ENCODE data around the gene KCNQ1. TPM values are rescaled to one million over a fixed set of nuclear protein-coding genes. Genes with fewer than 3 reads are reported as not detected.

KCNQ1 gene
- total and polyA plus RNA-seq, 9 of the 15 experiments (the other 6 are each of a cell fraction or from before 2014, with no cell fraction given), result 0.44 TPM; not detected in 8

- peaks cover 0 to 14% of the 10 kb centered on the region in 2 experiments; a peak in 3 of 5 replicates for H3K27me3 ChIP-seq (ENCODE audit: control insufficient read depth in 2 of 2, insufficient read depth in 2 of 2, low read length in 2 of 2)
- H3K36me3 ChIP-seq (ENCODE audit: control insufficient read depth, insufficient read depth, low read length), result no peaks in the 10 kb centered on the region
- DNase-seq (ENCODE audit: extremely low read depth in 1 of 4, low spot score in 3 of 4), result no peak
- no peak for ATAC-seq
- H3K9me3 ChIP-seq (replicated peaks; ENCODE audit: control insufficient read depth, insufficient read depth, low read depth, low read length), result no peaks in the 10 kb centered on the region
- TF ChIP-seq TEAD1 (CRISPR knock-in tag; IDR thresholded peaks at IDR 0.05) (no peak), PKNOX1 (IDR thresholded peaks at IDR 0.05) (peak; percentile 56), ATF7 (IDR thresholded peaks at IDR 0.05) (no peak), ZHX1 (conservative IDR thresholded peaks at IDR 0.05; ENCODE audit: low read length) (no peak)
- no peaks in the 10 kb centered on the region for H3K9me1 ChIP-seq (ENCODE audit: control insufficient read depth, insufficient read depth, low read length)
- no TSS peak for BruUV-seq (replicated peaks)
- H2AFZ ChIP-seq (ENCODE audit: low read depth, low read length), result no peak overlapping the region
- in situ Hi-C loops (cut with MboI), result no loop called here
- POLR2A ChIA-PET, result interaction anchor here (0.5 to 1.6 kb wide), 2 partner anchors 11 to 24 kb away, joined by 3 read pairs; partner anchors contain the start of gene KCNQ1OT1
- no peak overlapping the region for H3K9ac ChIP-seq (ENCODE audit: insufficient read depth in 1 of 2, low read depth in 2 of 2, low read length in 2 of 2)
- no peak for FAIRE-seq
- H3K4me2 ChIP-seq (ENCODE audit: insufficient read depth, low read length), result no peak overlapping the region
- no peak overlapping the region for H3K4me3 ChIP-seq
- CTCF ChIA-PET (ENCODE audit: low intra/inter-chr PET ratio), result no interaction called here
- 23% methylated on average over 15 of the region's 16 CpGs for WGBS (ENCODE audit: insufficient coverage, low coverage, missing lambda C conversion rate)
- intact Hi-C loops (cut with micrococcal nuclease), result no loop called here
- 0 out of 2 replicates have a peak, but pooled peaks cover 4% of the 10 kb centered on the region for H4K20me1 ChIP-seq (replicated peaks; ENCODE audit: control insufficient read depth, insufficient read depth, low read length)
- H3K27ac ChIP-seq (ENCODE audit: extremely low read depth, low read depth, low read length), result no peak overlapping the region
- H3K79me2 ChIP-seq (ENCODE audit: control insufficient read depth, insufficient read depth, low read length), result no peaks in the 10 kb centered on the region
- H3K4me1 ChIP-seq (replicated peaks in 1 of 2; ENCODE audit: control insufficient read depth in 2 of 2, insufficient read depth in 2 of 2, low read length in 2 of 2), result peaks cover 4 to 43% of the 10 kb centered on the region in 2 experiments; a peak in 4 of 5 replicates
These were observed 279.3 kb downstream of the KCNQ1 start for GRCh38 chr11:2724104-2724503.
